Osteocyte (in vitro differentiated cells): ENCODE data around the gene INS. TPM values are rescaled to one million over a fixed set of nuclear protein-coding genes. Genes with fewer than 3 reads are reported as not detected.
A peak's percentile ranks its signal among the peaks of the same experiment; 100 is the strongest.

Experiments
- DNase-seq: peaks from one replicate; pipeline ENCODE4 v3.0.0; 2021; ENCODE audit warnings: mixed read lengths; ENCODE audit not compliant: unreplicated experiment; ENCODE audit errors: extremely low spot score
- H3K27ac Mint-ChIP-seq: one replicate; pipeline ENCODE4 v1.8.0; 2021; ENCODE audit warnings: mild to moderate bottlenecking, mixed read lengths; ENCODE audit not compliant: unreplicated experiment
- H3K27me3 Mint-ChIP-seq: one replicate; pipeline ENCODE4 v1.8.0; 2021; ENCODE audit warnings: mixed read lengths; ENCODE audit not compliant: unreplicated experiment
- H3K36me3 Mint-ChIP-seq: one replicate; pipeline ENCODE4 v1.8.0; 2021; ENCODE audit warnings: mixed read lengths; ENCODE audit not compliant: unreplicated experiment
- H3K4me1 Mint-ChIP-seq: one replicate; pipeline ENCODE4 v1.8.0; 2021; ENCODE audit warnings: mixed read lengths; ENCODE audit not compliant: unreplicated experiment
- H3K4me3 Mint-ChIP-seq: one replicate; pipeline ENCODE4 v1.8.0; 2021; ENCODE audit warnings: mild to moderate bottlenecking, moderate library complexity, mixed read lengths; ENCODE audit not compliant: unreplicated experiment
- H3K9me3 Mint-ChIP-seq: one replicate; pipeline ENCODE4 v1.8.0; 2021; ENCODE audit warnings: mixed read lengths; ENCODE audit not compliant: unreplicated experiment
- microRNA-seq: library from miRNA; unstranded; fragments of <30 nt; microRNA quantifications from one replicate; pipeline ENCODE4 v1.1.0, GENCODE V29; 2020; ENCODE audit not compliant: unreplicated experiment
- total RNA-seq: library from RNA; stranded (reverse); gene quantifications from 2 replicates; pipeline ENCODE4 v1.2.1, GENCODE V29; 2021
- TF ChIP-seq, protein P1 (sequence below): fragments of 200-600 bp; sonication (generic); IDR thresholded peaks from 2 replicates; pipeline ENCODE4 v1.5.0; 2021; ENCODE audit warnings: antibody characterized with exemption, mild to moderate bottlenecking, moderate library complexity

Gene INS
- total RNA-seq, 1 donor from 2014 or later = not detected

DNA sequence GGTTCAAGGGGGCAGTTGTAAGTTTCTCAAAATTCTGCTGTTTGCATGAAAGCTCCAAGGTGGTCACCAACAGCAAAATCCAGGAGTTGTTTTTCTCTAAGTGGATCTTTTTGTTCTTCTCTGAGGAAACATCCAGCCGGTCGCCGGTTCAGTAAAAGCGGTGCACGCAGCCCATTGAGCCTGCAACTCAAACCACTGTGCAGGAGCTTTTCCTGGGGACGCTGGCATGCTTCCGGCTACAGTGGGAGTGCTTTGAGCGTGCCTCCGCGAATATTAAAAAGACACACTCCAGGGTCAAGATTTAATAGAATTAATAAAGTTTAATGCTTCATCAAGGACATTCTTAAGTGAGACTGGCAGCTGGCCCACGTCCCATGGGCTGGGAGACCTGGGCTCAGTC, 47.2 kb downstream of the INS start:
- peaks cover 4% of the 10 kb centered on the region for H3K27me3 Mint-ChIP-seq
- peaks cover 10% of the 10 kb centered on the region for H3K9me3 Mint-ChIP-seq
- H3K27ac Mint-ChIP-seq = no peak overlapping the region
- H3K36me3 Mint-ChIP-seq = peaks cover 9% of the 10 kb centered on the region
- DNase-seq = no peak
- TF ChIP-seq, protein P1, sequence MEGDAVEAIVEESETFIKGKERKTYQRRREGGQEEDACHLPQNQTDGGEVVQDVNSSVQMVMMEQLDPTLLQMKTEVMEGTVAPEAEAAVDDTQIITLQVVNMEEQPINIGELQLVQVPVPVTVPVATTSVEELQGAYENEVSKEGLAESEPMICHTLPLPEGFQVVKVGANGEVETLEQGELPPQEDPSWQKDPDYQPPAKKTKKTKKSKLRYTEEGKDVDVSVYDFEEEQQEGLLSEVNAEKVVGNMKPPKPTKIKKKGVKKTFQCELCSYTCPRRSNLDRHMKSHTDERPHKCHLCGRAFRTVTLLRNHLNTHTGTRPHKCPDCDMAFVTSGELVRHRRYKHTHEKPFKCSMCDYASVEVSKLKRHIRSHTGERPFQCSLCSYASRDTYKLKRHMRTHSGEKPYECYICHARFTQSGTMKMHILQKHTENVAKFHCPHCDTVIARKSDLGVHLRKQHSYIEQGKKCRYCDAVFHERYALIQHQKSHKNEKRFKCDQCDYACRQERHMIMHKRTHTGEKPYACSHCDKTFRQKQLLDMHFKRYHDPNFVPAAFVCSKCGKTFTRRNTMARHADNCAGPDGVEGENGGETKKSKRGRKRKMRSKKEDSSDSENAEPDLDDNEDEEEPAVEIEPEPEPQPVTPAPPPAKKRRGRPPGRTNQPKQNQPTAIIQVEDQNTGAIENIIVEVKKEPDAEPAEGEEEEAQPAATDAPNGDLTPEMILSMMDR = no peak
- H3K4me1 Mint-ChIP-seq = peaks cover 17% of the 10 kb centered on the region
- H3K4me3 Mint-ChIP-seq = no peak overlapping the region

DNA sequence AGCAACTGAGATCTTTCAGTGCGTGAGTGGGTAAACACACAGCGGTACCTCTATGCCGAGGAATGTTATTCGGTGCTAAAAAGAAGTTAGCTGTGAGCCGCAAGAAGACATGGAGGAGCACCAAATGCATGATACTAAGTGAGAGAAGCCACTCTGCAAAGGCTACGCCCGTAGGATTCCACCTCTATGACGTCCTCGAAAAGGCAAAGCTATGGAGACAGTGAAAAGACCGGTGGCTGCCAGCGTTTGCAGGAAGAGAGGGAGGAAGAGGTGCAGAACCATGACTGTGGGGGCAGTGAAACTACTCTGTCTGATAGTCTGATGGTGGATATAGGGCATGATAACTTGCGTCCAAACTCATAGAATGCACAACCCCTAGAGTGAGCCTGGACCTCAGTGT, 50.5 kb downstream of the INS start:
- no peaks in the 10 kb centered on the region for H3K9me3 Mint-ChIP-seq
- H3K4me3 Mint-ChIP-seq = no peak overlapping the region

More for the DNA sequence above, 50.5 kb downstream of the INS start:
- Mint-ChIP-seq H3K27me3 (peaks cover 4% of the 10 kb centered on the region), H3K4me1 (peaks cover 15% of the 10 kb centered on the region), H3K36me3 (no peaks in the 10 kb centered on the region), H3K27ac (no peak overlapping the region)
- TF ChIP-seq, protein P1 = no peak
- no peak for DNase-seq

Small RNA genes within 50 kb of the gene (microRNA-seq; reads per million reads assigned to microRNA genes)
- gene MIR4686 (not detected), gene MIR483 (208 reads per million, percentile 61 among the genes with 10 or more reads in this experiment)

Other genes starting within 250 kb of the INS start
- gene TNNT3, start 241.5 kb downstream of the INS start, total RNA-seq = 2.6 and 4.4 TPM in 2 replicates
- gene MRPL23, start 213.9 kb downstream of the INS start, total RNA-seq = 28.0 and 29.2 TPM in 2 replicates
- gene H19, start 163.4 kb downstream of the INS start, total RNA-seq = 1,569 and 1,806 TPM in 2 replicates
- 521 and 590 TPM in 2 replicates for gene IGF2, start 21.8 kb downstream of the INS start, total RNA-seq
- 0.75 and 0.89 TPM in 2 replicates for gene TH, start 10.6 kb upstream of the INS start, total RNA-seq
- gene ASCL2, start 109.4 kb upstream of the INS start, total RNA-seq = not detected in 2 replicates
- gene C11orf21, start 140.7 kb upstream of the INS start, total RNA-seq = 0.16 TPM in 1 of 2 replicates, not detected in the other
- 0.76 and 1.2 TPM in 2 replicates for gene TSPAN32, start 140.8 kb upstream of the INS start, total RNA-seq
- 652 and 682 TPM in 2 replicates for gene CD81, start 216.1 kb upstream of the INS start, total RNA-seq
- 50.6 and 54.5 TPM in 2 replicates for gene TSSC4, start 239.5 kb upstream of the INS start, total RNA-seq